ENCODE measurements around the gene RBM33.

DNA sequence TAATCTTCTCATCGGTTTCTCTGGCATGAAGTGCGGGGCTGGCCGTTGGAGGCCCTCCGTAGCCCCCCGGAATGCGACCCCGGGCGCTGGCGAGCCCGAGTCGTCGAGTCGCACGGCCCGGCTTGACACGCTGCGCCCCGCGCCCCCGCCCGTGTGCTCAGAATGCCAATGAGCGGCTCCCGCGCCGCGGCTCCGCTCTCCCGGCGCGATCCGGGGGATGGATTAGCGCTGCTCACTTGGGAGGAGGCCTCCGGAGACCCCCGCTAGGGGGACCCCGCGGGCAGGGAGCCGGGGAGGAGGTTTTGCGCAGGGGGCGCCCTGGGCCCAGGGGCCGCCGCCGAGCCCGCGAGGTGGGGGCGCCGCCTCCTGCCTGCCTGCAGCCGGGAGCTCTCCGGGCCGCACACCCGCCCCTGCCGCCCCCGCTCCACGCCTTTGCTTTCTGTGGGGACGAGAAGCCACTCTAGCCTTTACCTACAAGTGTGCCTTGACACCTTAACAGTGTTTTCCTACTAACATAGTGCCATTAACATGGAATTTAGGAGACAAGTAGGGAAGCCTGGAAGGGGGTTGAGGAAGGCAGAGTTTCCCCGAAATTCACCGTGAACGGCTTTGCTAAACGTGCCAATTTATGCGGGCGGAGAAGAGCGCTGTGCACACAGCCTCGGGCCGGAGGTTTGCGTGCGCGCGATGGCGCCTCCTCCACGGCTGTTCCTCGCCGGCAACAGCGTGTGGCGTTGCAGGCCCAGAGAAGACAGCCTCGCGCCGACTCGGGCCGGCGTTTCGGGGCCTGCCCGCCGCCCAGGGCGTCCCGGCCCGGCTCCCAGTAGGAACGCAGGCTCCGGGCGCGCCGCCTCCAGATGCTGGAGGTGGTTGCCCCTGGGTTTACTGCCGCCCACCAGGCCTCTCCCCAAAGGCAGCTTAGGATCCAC lies 160.7 kb downstream of the RBM33 start:
- TF ChIP-seq, protein P1, sequence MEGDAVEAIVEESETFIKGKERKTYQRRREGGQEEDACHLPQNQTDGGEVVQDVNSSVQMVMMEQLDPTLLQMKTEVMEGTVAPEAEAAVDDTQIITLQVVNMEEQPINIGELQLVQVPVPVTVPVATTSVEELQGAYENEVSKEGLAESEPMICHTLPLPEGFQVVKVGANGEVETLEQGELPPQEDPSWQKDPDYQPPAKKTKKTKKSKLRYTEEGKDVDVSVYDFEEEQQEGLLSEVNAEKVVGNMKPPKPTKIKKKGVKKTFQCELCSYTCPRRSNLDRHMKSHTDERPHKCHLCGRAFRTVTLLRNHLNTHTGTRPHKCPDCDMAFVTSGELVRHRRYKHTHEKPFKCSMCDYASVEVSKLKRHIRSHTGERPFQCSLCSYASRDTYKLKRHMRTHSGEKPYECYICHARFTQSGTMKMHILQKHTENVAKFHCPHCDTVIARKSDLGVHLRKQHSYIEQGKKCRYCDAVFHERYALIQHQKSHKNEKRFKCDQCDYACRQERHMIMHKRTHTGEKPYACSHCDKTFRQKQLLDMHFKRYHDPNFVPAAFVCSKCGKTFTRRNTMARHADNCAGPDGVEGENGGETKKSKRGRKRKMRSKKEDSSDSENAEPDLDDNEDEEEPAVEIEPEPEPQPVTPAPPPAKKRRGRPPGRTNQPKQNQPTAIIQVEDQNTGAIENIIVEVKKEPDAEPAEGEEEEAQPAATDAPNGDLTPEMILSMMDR (conservative IDR thresholded peaks at IDR 0.05), result peak; percentile 94
- no peak; the same call in 1 of the 2 replicates for TF ChIP-seq ZFX (IDR thresholded peaks at IDR 0.05)

All from C4-2B (cell line).